ENCODE data around the gene NELFB.
"Not testable (repeated sequence)": the region's sequence is repeated elsewhere in the genome, so short reads cannot be mapped to it uniquely, and the experiment has no call there.

The NELFB gene

DNA sequence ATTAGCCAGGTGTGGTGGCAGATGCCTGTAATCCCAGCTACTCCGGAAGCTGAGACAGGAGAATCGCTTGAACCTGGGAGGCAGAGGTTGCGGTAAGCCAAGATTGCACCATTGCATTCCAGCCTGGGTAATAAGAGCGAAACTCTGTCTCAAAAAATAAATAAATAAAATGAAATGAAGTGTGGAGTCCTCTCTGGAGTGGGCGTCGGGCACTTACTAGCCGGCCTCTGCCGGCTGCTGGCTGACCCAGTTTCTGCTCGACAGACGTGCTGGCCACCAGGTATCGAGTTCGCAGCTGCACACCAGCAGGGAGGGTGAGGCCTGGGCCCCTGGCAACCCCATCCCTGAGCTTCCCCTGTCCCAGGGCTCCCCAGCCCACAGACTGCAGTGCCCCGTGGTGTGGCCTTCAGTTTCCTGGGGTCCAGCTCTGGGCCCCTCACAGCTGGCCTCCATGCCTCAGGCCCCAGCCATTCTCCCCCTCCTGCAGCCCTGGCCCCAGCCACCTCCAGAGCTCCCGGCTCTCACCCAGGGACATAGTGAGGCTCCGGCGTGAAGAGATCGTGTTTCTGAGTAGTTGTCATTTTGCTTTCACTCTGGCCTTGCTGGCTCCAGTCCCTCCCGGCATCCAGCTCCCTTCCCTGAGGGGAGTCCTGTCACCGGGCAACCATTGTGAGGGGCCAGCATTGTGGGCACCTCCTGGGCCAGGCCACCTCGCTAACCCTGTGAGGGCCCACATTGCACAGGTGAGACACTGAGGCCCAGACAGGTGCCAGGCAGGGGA, 7.8 kb upstream of the NELFB start:
- no peak for DNase-seq

GRCh38 chr9:137247916-137248175, 7.3 kb upstream of the NELFB start:
- no peak for DNase-seq

- DNase-seq = no peak
These were observed 4.6 kb upstream of the NELFB start for GRCh38 chr9:137250329-137251193.

DNA sequence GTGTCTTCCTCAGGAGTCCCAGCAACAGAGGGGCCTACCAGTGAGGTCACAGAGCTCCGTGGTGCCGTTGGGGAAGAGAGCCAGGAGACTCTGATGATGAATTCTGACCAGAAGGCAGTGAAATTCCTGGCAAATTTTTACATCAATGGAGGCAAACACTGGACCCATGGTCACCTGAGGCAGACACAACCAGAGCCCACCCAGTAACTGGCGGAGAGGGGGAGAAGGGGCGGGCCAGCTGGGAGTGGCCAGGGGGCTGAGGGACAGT, 4.0 kb upstream of the NELFB start, which contains the start of gene STPG3:
STPG3 (plus strand) TSS at position 93 of the 268 bp plus-strand sequence; CDS start at position 94, 1 bp downstream.
- no peak for DNase-seq

GRCh38 chr9:137251490-137252268, 3.4 kb upstream of the NELFB start:
- no peak for DNase-seq

DNA sequence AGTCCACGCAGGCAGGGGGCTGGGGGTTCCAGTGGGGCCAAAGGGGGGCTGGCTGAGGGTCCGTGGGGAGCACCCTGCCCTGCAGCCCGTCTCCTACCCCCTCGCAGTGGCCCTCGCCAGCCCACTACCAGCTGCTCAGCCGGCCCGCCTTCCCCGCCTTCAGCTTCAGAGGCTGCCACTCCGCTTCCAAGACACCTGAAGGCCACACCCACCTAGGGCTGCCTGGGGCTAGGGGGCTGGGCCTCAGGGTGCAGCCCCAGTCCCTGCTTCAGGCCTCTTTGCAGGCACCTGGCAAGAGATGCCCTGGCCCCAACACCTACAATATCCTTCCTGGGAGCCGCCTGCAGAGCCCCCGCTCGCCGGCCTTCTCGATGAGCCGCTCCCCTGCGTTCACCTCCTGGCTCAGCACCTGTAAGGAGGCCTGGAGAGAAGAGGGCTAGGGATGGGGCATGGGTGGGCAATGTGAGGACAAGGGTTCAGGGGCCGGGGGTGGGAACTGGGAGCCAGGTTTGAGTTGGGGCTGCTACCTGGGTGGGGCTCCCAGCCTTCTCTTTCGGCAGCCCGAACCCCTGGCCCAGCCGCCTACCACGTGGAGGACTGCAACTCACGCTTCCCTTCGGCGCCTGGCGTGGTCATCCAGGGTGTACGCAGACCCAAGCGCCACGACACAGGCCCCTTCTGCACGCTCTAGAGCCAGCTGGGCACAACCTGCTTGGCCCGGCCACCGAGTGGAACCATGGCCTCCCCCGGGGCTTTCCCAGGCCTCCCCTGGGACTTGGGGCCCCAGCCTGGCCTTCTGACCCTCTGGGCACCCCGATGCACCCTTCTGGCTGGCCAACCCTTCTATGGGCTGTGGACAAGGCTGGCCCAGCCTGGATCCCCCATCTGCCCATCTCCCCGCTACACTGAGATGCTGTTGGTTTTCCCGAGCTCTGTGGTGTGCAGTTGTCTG, 2.3 kb upstream of the NELFB start:
- DNase-seq = no peak

GRCh38 chr9:137253717-137254623, 1.2 kb upstream of the NELFB start:
- DNase-seq = no peak

DNA sequence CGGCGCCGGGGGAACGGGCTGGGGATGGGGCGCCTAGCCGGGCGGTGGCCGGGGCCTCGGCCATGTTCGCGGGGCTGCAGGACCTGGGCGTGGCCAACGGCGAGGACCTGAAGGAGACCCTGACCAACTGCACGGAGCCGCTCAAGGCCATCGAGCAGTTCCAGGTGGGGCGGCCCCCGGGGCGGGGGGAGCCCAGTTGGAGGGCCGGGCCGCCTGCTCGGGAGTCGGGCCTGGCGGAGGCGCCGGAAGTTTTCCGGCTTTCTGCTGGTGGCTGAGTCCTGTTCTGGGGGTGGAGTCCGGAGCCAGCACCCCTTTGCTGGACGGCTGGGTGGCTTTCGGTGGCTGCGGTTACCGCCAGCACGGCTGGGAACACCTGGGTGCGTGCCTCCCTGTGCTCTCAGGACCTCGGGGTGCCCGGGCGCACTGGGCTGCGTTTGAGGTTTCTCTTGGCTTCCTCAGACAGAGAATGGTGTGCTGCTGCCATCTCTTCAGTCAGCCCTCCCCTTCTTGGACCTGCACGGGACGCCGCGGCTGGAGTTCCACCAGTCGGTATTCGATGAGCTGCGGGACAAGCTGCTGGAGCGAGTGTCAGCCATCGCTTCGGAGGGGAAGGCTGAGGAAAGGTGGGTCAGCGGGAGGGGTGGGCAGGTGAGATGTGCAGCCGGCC, 454 bp downstream of the NELFB start:
- DNase-seq = no peak

DNA sequence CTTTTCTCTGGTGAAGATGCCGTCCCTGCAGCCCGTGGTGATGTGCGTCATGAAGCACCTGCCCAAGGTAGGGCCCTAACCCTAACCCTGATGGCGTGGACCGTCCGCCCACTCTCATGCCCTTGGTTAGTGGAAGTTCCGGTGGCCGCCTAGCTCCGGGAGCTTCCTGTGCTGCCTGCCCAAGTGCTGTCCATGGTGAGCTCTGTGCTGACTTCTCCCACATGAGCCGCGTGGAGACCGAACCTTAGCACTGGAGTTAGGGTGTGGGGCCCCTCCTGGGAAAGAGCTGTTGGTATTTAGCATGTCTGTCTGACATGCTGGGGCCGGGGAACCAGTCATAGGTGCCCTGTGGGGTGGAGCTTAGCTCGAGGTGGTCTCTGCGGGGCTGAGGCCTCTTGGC, 1.2 kb downstream of the NELFB start:
- DNase-seq = no peak

GRCh38 chr9:137256856-137257255, 1.7 kb downstream of the NELFB start:
- DNase-seq = no peak

GRCh38 chr9:137262173-137262908, 7.2 kb downstream of the NELFB start:
- DNase-seq = not testable (repeated sequence)

GRCh38 chr9:137262909-137263285, 7.8 kb downstream of the NELFB start:
- no peak for DNase-seq

GRCh38 chr9:137263506-137263905, 8.4 kb downstream of the NELFB start:
- no peak for DNase-seq

DNA sequence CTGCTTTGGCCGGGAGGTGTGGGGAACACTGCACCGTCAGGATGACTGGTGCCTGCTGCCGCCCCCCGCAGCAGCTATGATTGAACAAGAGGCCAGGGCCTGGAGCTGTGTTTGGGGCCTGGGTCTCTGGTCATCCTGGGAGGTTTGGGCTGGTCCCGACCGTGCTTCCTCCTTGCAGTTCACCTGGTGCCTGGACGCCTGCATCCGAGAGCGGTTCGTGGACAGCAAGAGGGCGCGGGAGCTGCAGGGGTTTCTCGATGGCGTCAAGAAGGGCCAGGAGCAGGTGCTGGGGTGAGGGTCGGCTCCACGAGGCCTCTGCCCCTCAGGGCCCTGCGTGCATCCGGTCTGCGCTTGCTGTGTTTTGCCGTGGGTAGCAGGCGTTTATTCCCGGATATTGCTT, 8.9 kb downstream of the NELFB start:
- no peak for DNase-seq

DNA sequence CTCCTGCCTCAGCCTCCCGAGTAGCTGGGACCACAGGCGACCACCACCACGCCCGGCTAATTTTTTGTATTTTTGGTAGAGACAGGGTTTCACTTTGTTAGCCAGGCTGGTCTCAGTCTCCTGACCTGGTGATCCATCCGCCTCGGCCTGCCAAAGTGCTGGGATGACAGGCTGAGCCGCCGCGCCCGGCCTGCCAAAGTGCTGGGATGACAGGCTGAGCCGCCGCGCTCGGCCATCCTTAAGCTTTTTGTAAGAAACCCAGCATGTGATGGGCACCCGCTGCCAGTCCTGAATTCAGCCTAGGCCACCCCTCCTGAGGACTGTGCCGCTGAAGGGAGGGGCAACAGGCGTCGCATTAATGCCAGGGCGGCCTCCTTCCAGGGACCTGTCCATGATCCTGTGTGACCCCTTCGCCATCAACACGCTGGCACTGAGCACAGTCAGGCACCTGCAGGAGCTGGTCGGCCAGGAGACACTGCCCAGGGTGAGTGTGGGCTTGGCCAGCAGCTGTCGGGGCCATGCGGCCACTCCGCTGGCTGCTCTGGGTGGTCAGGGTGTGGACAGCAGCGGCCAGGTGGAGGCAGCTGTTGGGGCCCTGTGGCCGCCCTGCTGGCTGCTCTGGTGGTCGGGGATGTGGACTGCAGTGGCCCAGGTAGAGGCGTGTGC, 10.5 kb downstream of the NELFB start:
- no peak for DNase-seq

DNA sequence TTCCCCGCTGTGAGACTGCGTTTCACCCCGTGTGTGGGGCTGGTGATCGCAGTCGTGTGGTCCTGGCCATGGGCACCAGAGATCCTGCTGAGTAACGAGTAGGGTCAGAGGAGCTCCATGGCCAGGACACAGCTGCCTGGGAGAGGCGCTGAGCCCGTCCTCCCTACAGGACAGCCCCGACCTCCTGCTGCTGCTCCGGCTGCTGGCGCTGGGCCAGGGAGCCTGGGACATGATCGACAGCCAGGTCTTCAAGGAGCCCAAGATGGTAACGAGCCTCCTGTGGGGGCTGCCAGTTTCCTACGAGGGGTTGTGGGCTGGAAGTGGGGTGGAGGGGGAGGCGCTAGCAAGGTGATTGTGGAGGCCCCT, 11.0 kb downstream of the NELFB start:
- DNase-seq = no peak

GRCh38 chr9:137266585-137267453, 11.7 kb downstream of the NELFB start:
- no peak for DNase-seq

- DNase-seq = no peak
These were observed 12.8 kb downstream of the NELFB start for GRCh38 chr9:137267933-137268355.
